HepG2 (cell line): ENCODE data around the gene CAPN12. TPM values are rescaled to one million over a fixed set of nuclear protein-coding genes. Genes with fewer than 3 reads are reported as not detected.

Source experiments
- ATAC-seq: fragments of 200-7000 bp; cut with Tn5 transposase; 3 replicates; pipeline ENCODE4 v1.9.1; 2020; ENCODE audit warnings: mild to moderate bottlenecking, moderate library complexity
- BruUV-seq: library from RNA; stranded (reverse); fragments of 400-500 nt; replicated peaks from 2 replicates; lab custom pipeline; 2021; lab: Mats Ljungman, UMichigan
- CTCF ChIA-PET: fragments of 300-600 bp; formaldehyde crosslinking; extraction: SDS; loops from one replicate; lab custom pipeline; 2021; ENCODE audit warnings: low total read pairs, inconsistent platforms, low intra/inter-chr PET ratio; lab: Yijun Ruan, JAX
- POLR2A ChIA-PET: fragments of 350-600 bp; sonication (Branson Sonifier 250); formaldehyde crosslinking; loops from one replicate; lab custom pipeline; 2020; ENCODE audit warnings: antibody characterized with exemption, inconsistent platforms; lab: Yijun Ruan, JAX
- DNase-seq: peaks from one replicate; pipeline ENCODE4 v3.0.0-alpha.2; 2015; ENCODE audit warnings: low spot score
- FAIRE-seq: peaks from 3 replicates; lab custom pipeline; 2011; peaks lifted over from hg19 to GRCh38; lab: Jason Lieb, UNC
- H2AFZ ChIP-seq: one replicate; pipeline ENCODE4 v1.6.1; 2011; ENCODE audit warnings: low read length, inconsistent platforms
- H3K27ac ChIP-seq: fragments of 300-600 bp; 3 replicates; pipeline ENCODE4 v1.8.0; 2011; ENCODE audit warnings: mixed run types, mild to moderate bottlenecking, mixed read lengths, low read length, inconsistent platforms; ENCODE audit not compliant: insufficient read depth; ENCODE audit errors: extremely low read length
- H3K27me3 ChIP-seq, 2 experiments: fragments of 200-600 bp in 1 of 2; 2 replicates in 1 of 2; 3 replicates in 1 of 2; pipeline versions ENCODE4 v1.6.0 to v1.8.0; 2011; ENCODE audit warnings: low read length in 2 of 2, mild to moderate bottlenecking in 2 of 2, moderate library complexity in 2 of 2, inconsistent platforms in 1 of 2; ENCODE audit not compliant: insufficient read depth in 2 of 2, control insufficient read depth in 1 of 2
- H3K36me3 ChIP-seq, 2 experiments: fragments of 200-600 bp in 1 of 2; replicated peaks in 1 of 2; 2 replicates in 1 of 2; 3 replicates in 1 of 2; pipeline versions ENCODE4 v1.5.1 to v1.8.0; 2011; ENCODE audit warnings: low read length in 2 of 2, inconsistent platforms in 1 of 2; ENCODE audit not compliant: insufficient read depth in 2 of 2, control insufficient read depth in 1 of 2
- H3K4me1 ChIP-seq: 2 replicates; pipeline ENCODE4 v1.5.1; 2012; ENCODE audit warnings: low read length, inconsistent platforms; ENCODE audit not compliant: insufficient read depth
- H3K4me2 ChIP-seq: 2 replicates; pipeline ENCODE4 v1.6.0; 2011; ENCODE audit warnings: low read depth, low read length, inconsistent platforms
- H3K4me3 ChIP-seq, 3 experiments: fragments of 200-600 bp in 1 of 3; sonication (generic), shearing (Covaris generic) in 1 of 3; replicated peaks in 1 of 3; 2 replicates each; pipeline ENCODE4 v1.5.1; 2011 to 2016; ENCODE audit warnings: low read length in 3 of 3, inconsistent platforms in 2 of 3, low read depth in 2 of 3, mild to moderate bottlenecking in 2 of 3, control low read depth in 1 of 3, mixed read lengths in 1 of 3; ENCODE audit not compliant: insufficient read depth in 1 of 3
- H3K79me2 ChIP-seq: one replicate; pipeline ENCODE4 v1.6.1; 2011; ENCODE audit warnings: low read length, inconsistent platforms; ENCODE audit not compliant: insufficient read depth
- H3K9ac ChIP-seq: 2 replicates; pipeline ENCODE4 v1.6.0; 2011; ENCODE audit warnings: mild to moderate bottlenecking, low read depth, low read length, inconsistent platforms; ENCODE audit not compliant: insufficient read depth
- H3K9me3 ChIP-seq: 2 replicates; pipeline ENCODE4 v1.5.1; 2012; ENCODE audit warnings: mild to moderate bottlenecking, low read length
- H4K20me1 ChIP-seq: 2 replicates; pipeline ENCODE4 v1.6.0; 2011; ENCODE audit warnings: inconsistent platforms, mild to moderate bottlenecking, low read length, moderate library complexity; ENCODE audit not compliant: insufficient read depth
- FOSL2 ChIP-seq: sonication (generic); formaldehyde crosslinking; IDR thresholded peaks from 2 replicates; pipeline ENCODE4 v1.4.0; 2020; ENCODE audit warnings: missing genetic modification reagents
- FOXA1 ChIP-seq, 2 experiments: fragments of 450-650 bp in 1 of 2; sonication (generic) in 1 of 2; formaldehyde crosslinking in 1 of 2; IDR thresholded peaks; 2 replicates each; pipeline versions ENCODE4 v1.4.0 to v1.6.1; 2016 to 2020; ENCODE audit warnings: missing genetic modification reagents in 1 of 2
- FOXA3 ChIP-seq: IDR thresholded peaks from 2 replicates; pipeline ENCODE4 v1.6.1; 2016; ENCODE audit warnings: missing genetic modification reagents, missing compliant biosample characterization
- NR2F2 ChIP-seq: IDR thresholded peaks from 2 replicates; pipeline ENCODE4 v1.6.1; 2012; ENCODE audit warnings: low read depth, inconsistent platforms, borderline replicate concordance
- NR2F6 ChIP-seq, 2 experiments: IDR thresholded peaks; 2 replicates each; pipeline ENCODE4 v1.6.1; 2016; ENCODE audit warnings: antibody characterized with exemption in 1 of 2, mild to moderate bottlenecking in 1 of 2
- SAFB2 ChIP-seq: sonication (generic); formaldehyde crosslinking; IDR thresholded peaks from 2 replicates; pipeline ENCODE4 v1.5.1; 2020; ENCODE audit warnings: missing genetic modification reagents, low read depth, mild to moderate bottlenecking, borderline replicate concordance
- SOX5 ChIP-seq: IDR thresholded peaks from 2 replicates; pipeline ENCODE4 v1.6.1; 2016; ENCODE audit warnings: borderline replicate concordance
- ZBTB1 ChIP-seq: sonication (generic); formaldehyde crosslinking; IDR thresholded peaks from 2 replicates; pipeline ENCODE4 v1.4.0; 2020; ENCODE audit warnings: missing genetic modification reagents, borderline replicate concordance
- ZC3H13 ChIP-seq: sonication (generic); formaldehyde crosslinking; IDR thresholded peaks from 2 replicates; pipeline ENCODE4 v1.8.1; 2023; ENCODE audit warnings: mild to moderate bottlenecking, missing genetic modification reagents, moderate library complexity
- ZNF235 ChIP-seq: sonication (generic); formaldehyde crosslinking; IDR thresholded peaks from 2 replicates; pipeline ENCODE4 v1.8.1; 2023; ENCODE audit warnings: mild to moderate bottlenecking, missing genetic modification reagents, borderline replicate concordance
- ZNF317 ChIP-seq: sonication (generic); formaldehyde crosslinking; IDR thresholded peaks from 2 replicates; pipeline ENCODE4 v1.5.0; 2020; ENCODE audit warnings: mild to moderate bottlenecking, missing genetic modification reagents
- ZNF652 ChIP-seq: IDR thresholded peaks from 2 replicates; pipeline ENCODE4 v1.6.1; 2016; ENCODE audit warnings: low read depth, borderline replicate concordance
- WGBS: methylation state at CpG from one replicate; pipeline ENCODE4 v1.1.6; 2017; ENCODE audit warnings: low lambda C conversion rate; 5-methylcytosine and 5-hydroxymethylcytosine counted together
- in situ Hi-C: cut with HindIII; loops from 2 replicates; pipeline ENCODE4 v1.10.0; 2017; ENCODE audit warnings: low pct_unique_long_range_greater_than_20kb; ENCODE audit not compliant: extremely low pct_ligation_motif_present
- intact Hi-C: fragments of 100-400 bp; cut with micrococcal nuclease; formaldehyde crosslinking; loops from one replicate; pipeline ENCODE4 v1.10.0; 2022; ENCODE audit not compliant: unreplicated experiment
- polyA plus RNA-seq, 8 experiments: library from polyadenylated mRNA; depleted of rRNA in 3 of 8; stranded (reverse) in 7 of 8; unstranded in 1 of 8; fragments of >200 nt; fragmentation: Illumina TruSeq in 4 of 8; extraction: Trizol in 4 of 8; gene quantifications; 2 replicates each; pipeline versions ENCODE4 v1.2.1 to v1.2.3, GENCODE V29; 2011 to 2016; ENCODE audit warnings: low read depth in 4 of 8, missing spikeins in 1 of 8, mixed read lengths in 1 of 8; ENCODE audit not compliant: insufficient read depth in 1 of 8
- total RNA-seq, 5 experiments: library from RNA; depleted of rRNA; stranded (reverse); fragments of >200 nt; fragmentation: Illumina TruSeq; extraction: Trizol; gene quantifications; 2 replicates each; pipeline ENCODE4 v1.2.3, GENCODE V29; 2016; ENCODE audit warnings: low read depth in 1 of 5
- TF ChIP-seq, protein P1 (sequence below): sonication (generic); formaldehyde crosslinking; IDR thresholded peaks from 2 replicates; pipeline ENCODE4 v1.8.0; 2022; ENCODE audit warnings: missing genetic modification reagents, mild to moderate bottlenecking, borderline replicate concordance
- TF ChIP-seq, protein P2 (sequence below), 2 experiments: sonication (generic) in 1 of 2; formaldehyde crosslinking in 1 of 2; IDR thresholded peaks; 2 replicates each; pipeline versions ENCODE4 v1.4.0 to v1.6.1; 2016 to 2020; ENCODE audit warnings: borderline replicate concordance in 1 of 2, low read depth in 1 of 2, mild to moderate bottlenecking in 1 of 2, missing genetic modification reagents in 1 of 2
- TF ChIP-seq, protein P3 (sequence below): sonication (generic); formaldehyde crosslinking; IDR thresholded peaks from 2 replicates; pipeline ENCODE4 v1.8.0; 2022; ENCODE audit warnings: mild to moderate bottlenecking, missing genetic modification reagents; ENCODE audit not compliant: insufficient replicate concordance

The CAPN12 gene
- total and polyA plus RNA-seq, 2 of the 13 experiments (the other 11 are each of a cell fraction or from before 2014, with no cell fraction given) = 1.6 to 13.6 TPM

- Histone ChIP-seq H4K20me1 (no peaks in the 10 kb centered on the region), H3K36me3 (peaks cover 39 to 59% of the 10 kb centered on the region in 2 experiments)
- TF ChIP-seq SOX5 (CRISPR knock-in tag) (peak; percentile 90), ZNF317 (CRISPR knock-in tag) (0 out of 2 replicates have a peak, but pooled peaks have one; percentile 18), FOSL2 (peak; percentile 46), ZC3H13 (CRISPR knock-in tag) (no peak), SAFB2 (peak; percentile 30; the same call in 1 of the 2 replicates), ZNF652 (peak; percentile 5; the same call in 1 of the 2 replicates), ZNF235 (CRISPR knock-in tag) (0 out of 2 replicates have a peak, but pooled peaks have one; percentile 53), FOXA1 (IDR thresholded peaks at IDR 0.05) (no peak), FOXA1 (CRISPR knock-in tag; IDR thresholded peaks at IDR 0.05) (peak; percentile 80), NR2F2 (peak; percentile 60; the same call in 1 of the 2 replicates), ZBTB1 (CRISPR knock-in tag) (no peak), FOXA3 (CRISPR knock-in tag) (peak; percentile 50; the same call in 1 of the 2 replicates), NR2F6 (IDR thresholded peaks at IDR 0.05) (peak; percentile 80; the same call in 1 of the 2 replicates), NR2F6 (CRISPR knock-in tag; IDR thresholded peaks at IDR 0.05) (peak; percentile 78)
- TF ChIP-seq, protein P1, sequence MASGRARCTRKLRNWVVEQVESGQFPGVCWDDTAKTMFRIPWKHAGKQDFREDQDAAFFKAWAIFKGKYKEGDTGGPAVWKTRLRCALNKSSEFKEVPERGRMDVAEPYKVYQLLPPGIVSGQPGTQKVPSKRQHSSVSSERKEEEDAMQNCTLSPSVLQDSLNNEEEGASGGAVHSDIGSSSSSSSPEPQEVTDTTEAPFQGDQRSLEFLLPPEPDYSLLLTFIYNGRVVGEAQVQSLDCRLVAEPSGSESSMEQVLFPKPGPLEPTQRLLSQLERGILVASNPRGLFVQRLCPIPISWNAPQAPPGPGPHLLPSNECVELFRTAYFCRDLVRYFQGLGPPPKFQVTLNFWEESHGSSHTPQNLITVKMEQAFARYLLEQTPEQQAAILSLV (CRISPR knock-in tag) = peak; percentile 27; the same call in 1 of the 2 replicates
- TF ChIP-seq, protein P2, sequence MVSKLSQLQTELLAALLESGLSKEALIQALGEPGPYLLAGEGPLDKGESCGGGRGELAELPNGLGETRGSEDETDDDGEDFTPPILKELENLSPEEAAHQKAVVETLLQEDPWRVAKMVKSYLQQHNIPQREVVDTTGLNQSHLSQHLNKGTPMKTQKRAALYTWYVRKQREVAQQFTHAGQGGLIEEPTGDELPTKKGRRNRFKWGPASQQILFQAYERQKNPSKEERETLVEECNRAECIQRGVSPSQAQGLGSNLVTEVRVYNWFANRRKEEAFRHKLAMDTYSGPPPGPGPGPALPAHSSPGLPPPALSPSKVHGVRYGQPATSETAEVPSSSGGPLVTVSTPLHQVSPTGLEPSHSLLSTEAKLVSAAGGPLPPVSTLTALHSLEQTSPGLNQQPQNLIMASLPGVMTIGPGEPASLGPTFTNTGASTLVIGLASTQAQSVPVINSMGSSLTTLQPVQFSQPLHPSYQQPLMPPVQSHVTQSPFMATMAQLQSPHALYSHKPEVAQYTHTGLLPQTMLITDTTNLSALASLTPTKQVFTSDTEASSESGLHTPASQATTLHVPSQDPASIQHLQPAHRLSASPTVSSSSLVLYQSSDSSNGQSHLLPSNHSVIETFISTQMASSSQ (IDR thresholded peaks at IDR 0.05; ENCODE audit: low read depth) = 0 out of 2 replicates have a peak, but pooled peaks have one; percentile 32
- TF ChIP-seq, protein P2 (CRISPR knock-in tag; IDR thresholded peaks at IDR 0.05; ENCODE audit: borderline replicate concordance) = no peak
- TF ChIP-seq, protein P3, sequence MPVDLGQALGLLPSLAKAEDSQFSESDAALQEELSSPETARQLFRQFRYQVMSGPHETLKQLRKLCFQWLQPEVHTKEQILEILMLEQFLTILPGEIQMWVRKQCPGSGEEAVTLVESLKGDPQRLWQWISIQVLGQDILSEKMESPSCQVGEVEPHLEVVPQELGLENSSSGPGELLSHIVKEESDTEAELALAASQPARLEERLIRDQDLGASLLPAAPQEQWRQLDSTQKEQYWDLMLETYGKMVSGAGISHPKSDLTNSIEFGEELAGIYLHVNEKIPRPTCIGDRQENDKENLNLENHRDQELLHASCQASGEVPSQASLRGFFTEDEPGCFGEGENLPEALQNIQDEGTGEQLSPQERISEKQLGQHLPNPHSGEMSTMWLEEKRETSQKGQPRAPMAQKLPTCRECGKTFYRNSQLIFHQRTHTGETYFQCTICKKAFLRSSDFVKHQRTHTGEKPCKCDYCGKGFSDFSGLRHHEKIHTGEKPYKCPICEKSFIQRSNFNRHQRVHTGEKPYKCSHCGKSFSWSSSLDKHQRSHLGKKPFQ (CRISPR knock-in tag) = peak; percentile 32
Observed at GRCh38 chr19:38700902-38701454, 43.3 kb downstream of the CAPN12 start.

More at GRCh38 chr19:38700902-38701454, 43.3 kb downstream of the CAPN12 start:
- BruUV-seq = TSS peak; percentile 83
- ATAC-seq = peak; percentile 42
- Histone ChIP-seq H3K27ac (peak overlapping the region; percentile 99), H2AFZ (no peak overlapping the region), H3K4me2 (peak overlapping the region; percentile 70), H3K4me1 (peaks cover 95% of the 10 kb centered on the region), H3K4me3 (peak overlapping the region in 1 of 3 experiments; percentile 47; a peak in 2 of 6 replicates), H3K27me3 (no peaks in the 10 kb centered on the region), H3K79me2 (peaks cover 55% of the 10 kb centered on the region), H3K9me3 (no peaks in the 10 kb centered on the region), H3K9ac (peak overlapping the region; percentile 76)
- in situ Hi-C loops = loop anchor here (5.0 kb wide), 1 partner anchor 44 kb away; no protein-coding TSS in a partner anchor
- POLR2A ChIA-PET = interaction anchor here (0.6 to 3.6 kb wide), 28 partner anchors 9 to 275 kb away, joined by 3 to 63 read pairs (median 5); partner anchors contain the start of genes ACTN4, ECH1, EIF3K and FBXO17
- intact Hi-C loops = loop anchor here (2.0 to 5.0 kb wide), 2 partner anchors 22 to 49 kb away; no protein-coding TSS in a partner anchor
- peak; percentile 85 for DNase-seq
- CTCF ChIA-PET = no interaction called here
- 13% methylated on average over 18 of the region's 18 CpGs for WGBS
- peak; percentile 80 for FAIRE-seq
